Superior temporal gyrus (tissue), 1 donor: ENCODE data around the gene LCE1C.

Source experiments
- DNase-seq: peaks from one replicate; pipeline ENCODE4 v3.0.0-alpha.2; 2016; ENCODE audit errors: extremely low spot score

Gene LCE1C

GRCh38 chr1:152759453-152760173, 46.8 kb downstream of the LCE1C start:
- DNase-seq, result no peak

GRCh38 chr1:152758636-152759035, 47.8 kb downstream of the LCE1C start:
- no peak for DNase-seq

GRCh38 chr1:152757747-152758146, 48.7 kb downstream of the LCE1C start, which contains the start of gene KPRP:
Gene KPRP, plus strand, starts transcription at chr1:152758025. Its CDS starts 1,564 bp downstream, at chr1:152759589.
- no peak for DNase-seq

- no peak for DNase-seq
These were observed 49.6 kb downstream of the LCE1C start for GRCh38 chr1:152756872-152757271.
